ENCODE data around the gene WAS.

- TF ChIP-seq CTCF (IDR thresholded peaks at IDR 0.05) (no peak), FOXM1 (IDR thresholded peaks at IDR 0.05; ENCODE audit: low read depth) (no peak), EZH2phosphoT487 (IDR thresholded peaks at IDR 0.05; ENCODE audit: borderline replicate concordance, low read depth) (no peak), POLR2AphosphoS5 (IDR thresholded peaks at IDR 0.05; ENCODE audit: low read depth, low read length) (no peak), ELF1 (IDR thresholded peaks at IDR 0.05) (no peak), USF2 (IDR thresholded peaks at IDR 0.05; ENCODE audit: borderline replicate concordance, low read depth, low read length) (no peak), EP300 (IDR thresholded peaks at IDR 0.05; ENCODE audit: borderline replicate concordance in 1 of 2, low read depth in 1 of 2, low read length in 1 of 2) (no peak)
Measured at GRCh38 chrX:48721916-48722315, 38.3 kb downstream of the WAS start.
